IMR-90 (cell line): ENCODE measurements around the gene COPA. TPM values are rescaled to one million over a fixed set of nuclear protein-coding genes. Genes with fewer than 3 reads are reported as not detected.

Source experiments
- ATAC-seq: fragments of 200-7000 bp; cut with Tn5 transposase; 2 replicates; pipeline ENCODE4 v1.9.1; 2020; ENCODE audit warnings: low read depth, mild to moderate bottlenecking, moderate library complexity
- BruUV-seq: library from RNA; stranded (reverse); fragments of 400-500 nt; replicated peaks from 2 replicates; lab custom pipeline; 2021; lab: Mats Ljungman, UMichigan
- CTCF ChIA-PET: fragments of 300-600 bp; formaldehyde crosslinking; extraction: SDS; loops from one replicate; lab custom pipeline; 2021; ENCODE audit warnings: antibody characterized with exemption; lab: Yijun Ruan, JAX
- POLR2A ChIA-PET: fragments of 300-600 bp; sonication (Branson Sonifier 250); formaldehyde crosslinking; loops from one replicate; lab custom pipeline; 2022; ENCODE audit warnings: antibody characterized with exemption; ENCODE audit not compliant: unreplicated experiment; lab: Charles Lee
- DNase-seq: peaks from one replicate; pipeline ENCODE4 v3.0.0; 2013
- H2AFZ ChIP-seq: replicated peaks from 2 replicates; pipeline ENCODE3; 2013; ENCODE audit warnings: low read length, mild to moderate bottlenecking; ENCODE audit not compliant: poor library complexity
- H2AK5ac ChIP-seq: 2 replicates; pipeline ENCODE4 v1.6.1; 2013; ENCODE audit warnings: low read depth, low read length, inconsistent platforms
- H2AK9ac ChIP-seq: replicated peaks from 2 replicates; pipeline ENCODE3; 2013; ENCODE audit warnings: mild to moderate bottlenecking, low read depth, low read length, moderate library complexity; ENCODE audit not compliant: poor library complexity
- H2BK120ac ChIP-seq: 2 replicates; pipeline ENCODE4 v1.6.1; 2013; ENCODE audit warnings: low read depth, low read length, inconsistent platforms
- H2BK15ac ChIP-seq: 3 replicates; pipeline ENCODE4 v1.6.1; 2013; ENCODE audit warnings: low read depth, low read length, inconsistent platforms
- H2BK20ac ChIP-seq: 2 replicates; pipeline ENCODE4 v1.6.1; 2013; ENCODE audit warnings: low read depth, mild to moderate bottlenecking, inconsistent platforms, low read length, moderate library complexity
- H2BK5ac ChIP-seq: 2 replicates; pipeline ENCODE4 v1.6.1; 2013; ENCODE audit warnings: mild to moderate bottlenecking, low read depth, low read length, inconsistent platforms; ENCODE audit not compliant: poor library complexity, severe bottlenecking
- H3K14ac ChIP-seq: replicated peaks from 2 replicates; pipeline ENCODE4 v1.6.1; 2013; ENCODE audit warnings: low read depth, low read length, inconsistent platforms
- H3K18ac ChIP-seq: 2 replicates; pipeline ENCODE4 v1.6.1; 2013; ENCODE audit warnings: low read depth, low read length, control low read depth
- H3K23ac ChIP-seq: 2 replicates; pipeline ENCODE4 v1.6.1; 2013; ENCODE audit warnings: low read depth, low read length, inconsistent platforms
- H3K27ac ChIP-seq: 2 replicates; pipeline ENCODE4 v1.5.1; 2013; ENCODE audit warnings: mild to moderate bottlenecking, control low read depth, low read length; ENCODE audit not compliant: insufficient read depth
- H3K27me3 ChIP-seq: 2 replicates; pipeline ENCODE4 v1.6.1; 2013; ENCODE audit warnings: low read length; ENCODE audit not compliant: control insufficient read depth, insufficient read depth
- H3K36me3 ChIP-seq: 2 replicates; pipeline ENCODE4 v1.6.1; 2013; ENCODE audit warnings: low read length, mixed read lengths; ENCODE audit not compliant: control insufficient read depth, insufficient read depth
- H3K4ac ChIP-seq: 2 replicates; pipeline ENCODE4 v1.6.1; 2013; ENCODE audit warnings: low read depth, low read length, inconsistent platforms
- H3K4me1 ChIP-seq: 2 replicates; pipeline ENCODE4 v1.6.1; 2013; ENCODE audit warnings: low read length, mixed read lengths; ENCODE audit not compliant: control insufficient read depth, insufficient read depth
- H3K4me2 ChIP-seq: 2 replicates; pipeline ENCODE4 v1.6.1; 2013; ENCODE audit warnings: low read depth, mild to moderate bottlenecking, control low read depth, low read length, moderate library complexity
- H3K4me3 ChIP-seq: 2 replicates; pipeline ENCODE4 v1.5.1; 2013; ENCODE audit warnings: low read depth, mild to moderate bottlenecking, control low read depth, low read length, moderate library complexity; ENCODE audit not compliant: insufficient read depth
- H3K56ac ChIP-seq: 2 replicates; pipeline ENCODE4 v1.6.1; 2013; ENCODE audit warnings: low read length, inconsistent platforms; ENCODE audit not compliant: insufficient read depth; ENCODE audit errors: extremely low read depth
- H3K79me1 ChIP-seq, 2 experiments: 2 replicates each; pipeline ENCODE4 v1.6.1; 2013; ENCODE audit warnings: low read length in 2 of 2, inconsistent platforms in 1 of 2, low read depth in 1 of 2
- H3K9ac ChIP-seq: 2 replicates; pipeline ENCODE4 v1.6.1; 2013; ENCODE audit warnings: low read depth, low read length, control low read depth
- H3K9me1 ChIP-seq: 2 replicates; pipeline ENCODE4 v1.6.1; 2013; ENCODE audit warnings: low read length, inconsistent platforms; ENCODE audit not compliant: insufficient read depth
- H3K9me3 ChIP-seq: 2 replicates; pipeline ENCODE4 v1.6.1; 2013; ENCODE audit warnings: low read length; ENCODE audit not compliant: control insufficient read depth, insufficient read depth
- H4K20me1 ChIP-seq: 2 replicates; pipeline ENCODE4 v1.6.1; 2013; ENCODE audit warnings: low read length, inconsistent platforms; ENCODE audit not compliant: insufficient read depth
- H4K5ac ChIP-seq: 2 replicates; pipeline ENCODE4 v1.6.1; 2013; ENCODE audit warnings: mild to moderate bottlenecking, low read depth, low read length, control low read depth
- H4K8ac ChIP-seq, 2 experiments: 2 replicates each; pipeline ENCODE4 v1.6.1; 2013; ENCODE audit warnings: low read depth in 2 of 2, low read length in 2 of 2, control low read depth in 1 of 2, inconsistent platforms in 1 of 2
- H4K91ac ChIP-seq: 2 replicates; pipeline ENCODE4 v1.6.1; 2013; ENCODE audit warnings: low read depth, low read length, inconsistent platforms; ENCODE audit not compliant: insufficient read depth
- BHLHE40 ChIP-seq: fragments of 150-350 bp; IDR thresholded peaks from 2 replicates; pipeline ENCODE4 v1.6.1; 2016; ENCODE audit warnings: mild to moderate bottlenecking, low read depth, low read length
- CEBPB ChIP-seq: IDR thresholded peaks from 2 replicates; pipeline ENCODE4 v1.6.1; 2012; ENCODE audit warnings: low read depth, low read length, improper control_type of control experiment
- MAFK ChIP-seq: IDR thresholded peaks from 2 replicates; pipeline ENCODE4 v1.6.1; 2012; ENCODE audit warnings: low read depth, low read length, improper control_type of control experiment
- MAZ ChIP-seq: IDR thresholded peaks from 2 replicates; pipeline ENCODE4 v1.6.1; 2012; ENCODE audit warnings: low read depth, mild to moderate bottlenecking, low read length, improper control_type of control experiment, moderate library complexity, borderline replicate concordance
- MXI1 ChIP-seq: IDR thresholded peaks from 2 replicates; pipeline ENCODE4 v1.6.1; 2012; ENCODE audit warnings: low read depth, mild to moderate bottlenecking, low read length, moderate library complexity, borderline replicate concordance
- NFE2L2 ChIP-seq: fragments of 150-350 bp; IDR thresholded peaks from 2 replicates; pipeline ENCODE4 v1.6.1; 2016; ENCODE audit warnings: low read depth, mild to moderate bottlenecking, low read length
- POLR2A ChIP-seq: IDR thresholded peaks from 2 replicates; pipeline ENCODE4 v1.6.1; 2012; ENCODE audit warnings: mild to moderate bottlenecking, low read depth, low read length
- RCOR1 ChIP-seq: IDR thresholded peaks from 2 replicates; pipeline ENCODE4 v1.6.1; 2012; ENCODE audit warnings: mild to moderate bottlenecking, low read length, improper control_type of control experiment; ENCODE audit not compliant: insufficient replicate concordance
- SMC3 ChIP-seq: fragments of 150-350 bp; IDR thresholded peaks from 2 replicates; pipeline ENCODE4 v1.6.1; 2016; ENCODE audit warnings: low read depth, mild to moderate bottlenecking, antibody characterized with exemption, low read length, moderate library complexity
- WGBS, 2 experiments: methylation state at CpG; one replicate each; pipeline versions ENCODE4 v1.1.5 to v1.1.7; 2013; ENCODE audit warnings: missing lambda C conversion rate in 2 of 2; ENCODE audit not compliant: insufficient read length in 1 of 2; ENCODE audit errors: extremely low coverage in 2 of 2; 5-methylcytosine and 5-hydroxymethylcytosine counted together
- dilution Hi-C: fragments of 300-500 bp; cut with HindIII; formaldehyde crosslinking; loops from one replicate; pipeline ENCODE4 v1.14.3; 2018; ENCODE audit warnings: low sequenced_read_pairs; ENCODE audit not compliant: unreplicated experiment
- in situ Hi-C: fragments of 300-500 bp; cut with MboI; formaldehyde crosslinking; loops from 3 replicates; pipeline ENCODE4 v1.14.3; 2019; ENCODE audit warnings: low sequenced_read_pairs, inconsistent platforms, mixed read lengths
- intact Hi-C: fragments of 100-400 bp; cut with micrococcal nuclease; formaldehyde crosslinking; loops from 2 replicates; pipeline ENCODE4 v1.10.0; 2022
- polyA plus RNA-seq, 3 experiments: library from polyadenylated mRNA; depleted of rRNA; stranded (reverse); fragments of >200 nt; gene quantifications; 2 replicates each; pipeline ENCODE4 v1.2.3, GENCODE V29; 2012; ENCODE audit warnings: low replicate concordance in 1 of 3
- total RNA-seq: library from RNA; depleted of rRNA; stranded (reverse); fragments of >200 nt; gene quantifications from 2 replicates; pipeline ENCODE4 v1.2.3, GENCODE V29; 2012
- TF ChIP-seq, protein P1 (sequence below): fragments of 150-350 bp; IDR thresholded peaks from 2 replicates; pipeline ENCODE4 v1.6.1; 2017; ENCODE audit warnings: mild to moderate bottlenecking, antibody characterized with exemption, low read length, low read depth
- TF ChIP-seq, protein P2 (sequence below): fragments of 150-350 bp; IDR thresholded peaks from 2 replicates; pipeline ENCODE4 v1.6.1; 2016; ENCODE audit warnings: low read depth, mild to moderate bottlenecking, low read length, moderate library complexity, borderline replicate concordance

The COPA gene
- total and polyA plus RNA-seq, 2 of the 4 experiments (the other 2 are of a cell fraction), result 204 to 436 TPM

DNA sequence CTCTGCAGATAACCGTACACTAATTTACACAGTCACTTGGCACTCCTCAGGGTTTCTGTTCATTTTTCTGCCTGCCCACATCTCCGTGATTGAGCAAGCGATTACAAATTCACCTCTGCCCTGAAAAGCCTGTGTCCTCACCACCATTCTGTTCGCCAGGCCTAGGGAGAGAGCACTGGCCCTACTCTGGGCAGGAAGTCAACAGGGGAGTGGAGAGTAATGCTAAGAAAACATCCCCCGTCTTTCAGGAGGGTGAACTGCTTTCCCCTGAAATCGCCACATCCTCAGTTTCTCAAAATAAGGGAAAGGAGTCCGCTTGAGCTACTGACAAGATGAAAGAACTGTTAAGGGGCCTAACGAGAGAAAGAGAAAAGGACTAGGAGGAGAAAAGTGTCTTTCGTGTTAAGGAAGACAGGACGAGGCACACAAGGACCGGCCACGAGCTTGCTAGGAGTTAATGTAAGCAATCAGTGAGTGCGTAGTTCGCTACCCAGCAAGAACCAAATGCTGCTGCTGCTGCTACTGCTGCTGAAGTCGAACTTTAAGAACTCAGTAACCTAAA is 58.7 kb downstream of the COPA start (continued):
- TF ChIP-seq MAFK (no peak), CEBPB (peak; percentile 93)

DNA sequence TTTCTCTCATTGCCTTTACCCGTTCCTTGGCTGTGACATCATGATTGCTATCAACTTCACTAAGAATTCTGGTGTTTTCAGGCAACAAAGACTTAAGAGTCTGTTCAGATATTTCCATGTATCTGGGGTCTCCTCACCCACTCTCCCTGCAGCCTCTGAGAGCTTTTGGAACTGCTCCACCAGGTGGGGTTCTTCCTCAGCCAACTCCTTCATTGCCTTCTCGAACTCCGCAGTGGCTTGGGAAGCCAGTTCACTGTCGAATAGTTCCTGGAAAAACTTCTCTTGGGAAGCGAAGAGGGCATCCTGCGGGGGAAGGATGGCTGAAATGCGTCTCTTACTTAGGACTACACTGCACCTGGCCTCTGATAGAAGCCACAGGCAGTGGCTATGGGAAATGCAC is 60.2 kb downstream of the COPA start:
- Histone ChIP-seq H4K5ac (no peak overlapping the region), H3K18ac (no peak overlapping the region), H2AK9ac (no peak overlapping the region), H3K27me3 (no peaks in the 10 kb centered on the region), H2BK20ac (no peak overlapping the region), H3K4me3 (no peak overlapping the region), H3K4ac (no peak overlapping the region), H2BK5ac (no peak overlapping the region), H2BK15ac (no peak overlapping the region), H2AFZ (no peak overlapping the region), H3K14ac (no peak overlapping the region), H3K27ac (no peak overlapping the region), H4K20me1 (no peaks in the 10 kb centered on the region; the same call in 1 of the 2 replicates), H2BK120ac (no peak overlapping the region), H2AK5ac (no peak overlapping the region), H3K23ac (no peak overlapping the region), H3K79me1 (peaks cover 13 to 28% of the 10 kb centered on the region in 2 experiments), H3K9ac (no peak overlapping the region), H3K9me3 (no peaks in the 10 kb centered on the region), H3K4me1 (peaks cover 3% of the 10 kb centered on the region; the same call in 1 of the 2 replicates), H3K9me1 (peaks cover 4% of the 10 kb centered on the region), H4K8ac (no peak overlapping the region), H3K4me2 (no peak overlapping the region), H3K36me3 (peaks cover 30% of the 10 kb centered on the region), H3K56ac (no peak overlapping the region), H4K91ac (no peak overlapping the region)
- CTCF ChIA-PET, result interaction anchor here (0.9 kb wide), 1 partner anchor 9 kb away, joined by 3 read pairs; no protein-coding TSS in a partner anchor
- in situ Hi-C loops, result no loop called here
- no CpG with 5 or more reads among the region's 7 CpGs for WGBS, 2 experiments
- BruUV-seq, result no TSS peak
- TF ChIP-seq CEBPB (no peak), MAZ (no peak), RCOR1 (no peak), NFE2L2 (no peak), BHLHE40 (no peak), POLR2A (no peak), MXI1 (no peak), SMC3 (no peak)
- TF ChIP-seq, protein P1, sequence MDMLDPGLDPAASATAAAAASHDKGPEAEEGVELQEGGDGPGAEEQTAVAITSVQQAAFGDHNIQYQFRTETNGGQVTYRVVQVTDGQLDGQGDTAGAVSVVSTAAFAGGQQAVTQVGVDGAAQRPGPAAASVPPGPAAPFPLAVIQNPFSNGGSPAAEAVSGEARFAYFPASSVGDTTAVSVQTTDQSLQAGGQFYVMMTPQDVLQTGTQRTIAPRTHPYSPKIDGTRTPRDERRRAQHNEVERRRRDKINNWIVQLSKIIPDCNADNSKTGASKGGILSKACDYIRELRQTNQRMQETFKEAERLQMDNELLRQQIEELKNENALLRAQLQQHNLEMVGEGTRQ, result no peak
- TF ChIP-seq, protein P2, sequence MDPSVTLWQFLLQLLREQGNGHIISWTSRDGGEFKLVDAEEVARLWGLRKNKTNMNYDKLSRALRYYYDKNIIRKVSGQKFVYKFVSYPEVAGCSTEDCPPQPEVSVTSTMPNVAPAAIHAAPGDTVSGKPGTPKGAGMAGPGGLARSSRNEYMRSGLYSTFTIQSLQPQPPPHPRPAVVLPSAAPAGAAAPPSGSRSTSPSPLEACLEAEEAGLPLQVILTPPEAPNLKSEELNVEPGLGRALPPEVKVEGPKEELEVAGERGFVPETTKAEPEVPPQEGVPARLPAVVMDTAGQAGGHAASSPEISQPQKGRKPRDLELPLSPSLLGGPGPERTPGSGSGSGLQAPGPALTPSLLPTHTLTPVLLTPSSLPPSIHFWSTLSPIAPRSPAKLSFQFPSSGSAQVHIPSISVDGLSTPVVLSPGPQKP, result no peak
- no peak for ATAC-seq
- intact Hi-C loops, result no loop called here
- dilution Hi-C loops, result no loop called here
- POLR2A ChIA-PET, result no interaction called here
- no peak for DNase-seq
